Right atrium auricular region (tissue), 2 donors: ENCODE results near the gene COMMD2. TPM values are rescaled to one million over a fixed set of nuclear protein-coding genes. Genes with fewer than 3 reads are reported as not detected.

Experiments
- DNase-seq: peaks from one replicate; pipeline ENCODE4 v3.0.0-alpha.2; 2019; ENCODE audit warnings: low spot score
- H3K27ac ChIP-seq, 2 donors: fragments of 200-600 bp; sonication (generic); 1 replicate in 1 of 2; 2 replicates in 1 of 2; pipeline ENCODE4 v1.5.1; 2016 to 2019
- H3K27me3 ChIP-seq, 2 donors: fragments of 200-600 bp; sonication (generic); one replicate each; pipeline versions ENCODE4 v1.5.1 to v1.6.0; 2017 to 2019
- H3K36me3 ChIP-seq: fragments of 200-600 bp; sonication (generic); one replicate; pipeline ENCODE4 v1.5.1; 2016
- H3K4me1 ChIP-seq, 2 donors: fragments of 200-600 bp; sonication (generic); one replicate each; pipeline versions ENCODE4 v1.5.1 to v1.6.0; 2017 to 2019
- H3K4me3 ChIP-seq, 2 donors: fragments of 200-600 bp; sonication (generic); 1 replicate in 1 of 2; 2 replicates in 1 of 2; pipeline ENCODE4 v1.5.1; 2017 to 2019; ENCODE audit warnings: mild to moderate bottlenecking in 1 of 2, moderate library complexity in 1 of 2
- H3K9me3 ChIP-seq, 2 donors: fragments of 200-600 bp; sonication (generic); one replicate each; pipeline ENCODE4 v1.5.1; 2019
- CTCF ChIP-seq, 2 donors: fragments of 200-600 bp; sonication (generic); IDR thresholded peaks; one replicate each; pipeline ENCODE4 v1.5.1; 2019; ENCODE audit warnings: antibody characterized with exemption in 2 of 2
- total RNA-seq, 2 donors: library from RNA; depleted of rRNA; stranded (reverse); fragments of >200 nt; gene quantifications; one replicate each; pipeline ENCODE4 v1.1.0, GENCODE V29; 2016

Gene COMMD2
- total RNA-seq, 2 donors from 2014 or later = 10.3 to 10.6 TPM

GRCh38 chr3:149771652-149772271 lies 19.5 kb upstream of the COMMD2 start:
- Histone ChIP-seq H3K9me3 (no peaks in the 10 kb centered on the region), H3K27ac (no peak overlapping the region), H3K4me3 (no peak overlapping the region), H3K4me1 (no peaks in the 10 kb centered on the region), H3K36me3 (no peaks in the 10 kb centered on the region), H3K27me3 (no peaks in the 10 kb centered on the region)
- peak; percentile 64 for DNase-seq
- peak; percentile 58 to 77 for TF ChIP-seq CTCF (IDR thresholded peaks at IDR 0.05)

GRCh38 chr3:149770246-149770645 lies 18.0 kb upstream of the COMMD2 start:
- no peak for TF ChIP-seq CTCF (IDR thresholded peaks at IDR 0.05)
- Histone ChIP-seq H3K9me3 (no peaks in the 10 kb centered on the region), H3K27me3 (no peaks in the 10 kb centered on the region), H3K36me3 (no peaks in the 10 kb centered on the region), H3K4me1 (no peaks in the 10 kb centered on the region), H3K27ac (no peak overlapping the region), H3K4me3 (no peak overlapping the region)
- DNase-seq = no peak

- H3K27ac ChIP-seq = no peak overlapping the region
- H3K4me1 ChIP-seq = no peaks in the 10 kb centered on the region
- no peaks in the 10 kb centered on the region for H3K36me3 ChIP-seq
- H3K4me3 ChIP-seq = no peak overlapping the region
- H3K27me3 ChIP-seq = no peaks in the 10 kb centered on the region
- H3K9me3 ChIP-seq = no peaks in the 10 kb centered on the region
- no peak for TF ChIP-seq CTCF (IDR thresholded peaks at IDR 0.05)
- DNase-seq = no peak
Observed at GRCh38 chr3:149768704-149769103, 16.4 kb upstream of the COMMD2 start.

- H3K27me3 ChIP-seq = no peaks in the 10 kb centered on the region
- no peak overlapping the region for H3K27ac ChIP-seq
- H3K9me3 ChIP-seq = no peaks in the 10 kb centered on the region
- DNase-seq = no peak
- H3K4me3 ChIP-seq = no peak overlapping the region
- no peaks in the 10 kb centered on the region for H3K4me1 ChIP-seq
- H3K36me3 ChIP-seq = no peaks in the 10 kb centered on the region
- TF ChIP-seq CTCF (IDR thresholded peaks at IDR 0.05) = no peak
Observed at GRCh38 chr3:149767720-149768119, 15.4 kb upstream of the COMMD2 start.

- no peak for DNase-seq
- no peaks in the 10 kb centered on the region for H3K9me3 ChIP-seq
- TF ChIP-seq CTCF (IDR thresholded peaks at IDR 0.05) = peak in 1 of 2 donors; percentile 54
- H3K36me3 ChIP-seq = no peaks in the 10 kb centered on the region
- no peak overlapping the region for H3K4me3 ChIP-seq
- H3K27ac ChIP-seq = no peak overlapping the region
- H3K27me3 ChIP-seq = no peaks in the 10 kb centered on the region
- H3K4me1 ChIP-seq = no peaks in the 10 kb centered on the region
Observed at GRCh38 chr3:149765762-149766334, 13.6 kb upstream of the COMMD2 start.

GRCh38 chr3:149764302-149764701 lies 12.0 kb upstream of the COMMD2 start:
- TF ChIP-seq CTCF (IDR thresholded peaks at IDR 0.05) = no peak
- Histone ChIP-seq H3K9me3 (no peaks in the 10 kb centered on the region), H3K4me1 (no peaks in the 10 kb centered on the region), H3K27ac (no peak overlapping the region), H3K36me3 (no peaks in the 10 kb centered on the region), H3K27me3 (no peaks in the 10 kb centered on the region), H3K4me3 (no peak overlapping the region)
- no peak for DNase-seq
